GM21381 (cell line): ENCODE data around the gene TLE4.
"Not testable (repeated sequence)": the region's sequence is repeated elsewhere in the genome, so short reads cannot be mapped to it uniquely, and the experiment has no call there.

Experiments
- ATAC-seq: cut with Tn5 transposase; IDR thresholded peaks from one replicate; pipeline ENCODE4 v1.9.1; 2021; ENCODE audit warnings: mild to moderate bottlenecking, moderate library complexity; ENCODE audit not compliant: unreplicated experiment

TLE4 gene

GRCh38 chr9:79709743-79710674, 138.2 kb downstream of the TLE4 start:
- no peak for ATAC-seq

- ATAC-seq: no peak
Observed at GRCh38 chr9:79711874-79712273, 140.1 kb downstream of the TLE4 start.

- no peak for ATAC-seq
Observed at GRCh38 chr9:79719021-79719420, 147.3 kb downstream of the TLE4 start.

- ATAC-seq: no peak
Observed at GRCh38 chr9:79719989-79720388, 148.2 kb downstream of the TLE4 start.

- ATAC-seq: peak; percentile 79
Observed at GRCh38 chr9:79731171-79731890, 159.6 kb downstream of the TLE4 start.

- no peak for ATAC-seq
Observed at GRCh38 chr9:79735023-79735779, 163.4 kb downstream of the TLE4 start.

GRCh38 chr9:79736051-79736450, 164.3 kb downstream of the TLE4 start:
- ATAC-seq: no peak

- ATAC-seq: no peak
Observed at GRCh38 chr9:79741381-79741780, 169.6 kb downstream of the TLE4 start.

GRCh38 chr9:79742110-79742721, 170.5 kb downstream of the TLE4 start:
- ATAC-seq: no peak

GRCh38 chr9:79744521-79744920, 172.8 kb downstream of the TLE4 start:
- no peak for ATAC-seq

GRCh38 chr9:79745752-79746336, 174.1 kb downstream of the TLE4 start:
- no peak for ATAC-seq

- not testable (repeated sequence) for ATAC-seq
Observed at GRCh38 chr9:79751895-79752466, 180.2 kb downstream of the TLE4 start.

GRCh38 chr9:79756414-79756813, 184.6 kb downstream of the TLE4 start:
- no peak for ATAC-seq

- no peak for ATAC-seq
Observed at GRCh38 chr9:79757074-79757473, 185.3 kb downstream of the TLE4 start.

- no peak for ATAC-seq
Observed at GRCh38 chr9:79757881-79758669, 186.3 kb downstream of the TLE4 start.

GRCh38 chr9:79759460-79759859, 187.7 kb downstream of the TLE4 start:
- no peak for ATAC-seq

GRCh38 chr9:79762070-79762469, 190.3 kb downstream of the TLE4 start:
- ATAC-seq: no peak

- ATAC-seq: no peak
Observed at GRCh38 chr9:79763671-79764285, 192.0 kb downstream of the TLE4 start.

GRCh38 chr9:79764374-79764773, 192.6 kb downstream of the TLE4 start:
- no peak for ATAC-seq
